Subcutaneous adipose tissue (tissue), 4 donors: ENCODE measurements around the gene ANKFN1. TPM values are rescaled to one million over a fixed set of nuclear protein-coding genes. Genes with fewer than 3 reads are reported as not detected.

Source experiments
- CTCF ChIP-seq: fragments of 450-650 bp; IDR thresholded peaks from one replicate; pipeline ENCODE4 v1.5.1; 2016; ENCODE audit warnings: low read depth, mild to moderate bottlenecking, control low read depth, antibody characterized with exemption, moderate library complexity
- total RNA-seq, 4 donors: library from RNA; depleted of rRNA; stranded (reverse); fragments of >200 nt; gene quantifications; one replicate each; pipeline ENCODE4 v1.1.0, GENCODE V29; 2016

ANKFN1 gene
- total RNA-seq, 4 donors from 2014 or later = 2.9 to 15.5 (median 5.3) TPM; not detected in 1

- no peak for TF ChIP-seq CTCF
Measured at GRCh38 chr17:56532926-56533325, 379.7 kb downstream of the ANKFN1 start.

GRCh38 chr17:56536766-56537165 lies 383.5 kb downstream of the ANKFN1 start:
- no peak for TF ChIP-seq CTCF

GRCh38 chr17:56540836-56541235 lies 387.6 kb downstream of the ANKFN1 start:
- no peak for TF ChIP-seq CTCF

GRCh38 chr17:56543280-56543679 lies 390.0 kb downstream of the ANKFN1 start:
- TF ChIP-seq CTCF = no peak

GRCh38 chr17:56545106-56545505 lies 391.8 kb downstream of the ANKFN1 start:
- no peak for TF ChIP-seq CTCF

GRCh38 chr17:56545930-56546329 lies 392.7 kb downstream of the ANKFN1 start:
- no peak for TF ChIP-seq CTCF

- no peak for TF ChIP-seq CTCF
Measured at GRCh38 chr17:56548661-56549060, 395.4 kb downstream of the ANKFN1 start.

- no peak for TF ChIP-seq CTCF
Measured at GRCh38 chr17:56549501-56549900, 396.2 kb downstream of the ANKFN1 start.
